Effector CD4-positive, alpha-beta T cell (primary cell): Measurements from ENCODE around the gene PLEKHH1.

Experiments used
- DNase-seq: peaks from one replicate; pipeline ENCODE4 v3.0.0-alpha.2; 2020

The PLEKHH1 gene

DNA sequence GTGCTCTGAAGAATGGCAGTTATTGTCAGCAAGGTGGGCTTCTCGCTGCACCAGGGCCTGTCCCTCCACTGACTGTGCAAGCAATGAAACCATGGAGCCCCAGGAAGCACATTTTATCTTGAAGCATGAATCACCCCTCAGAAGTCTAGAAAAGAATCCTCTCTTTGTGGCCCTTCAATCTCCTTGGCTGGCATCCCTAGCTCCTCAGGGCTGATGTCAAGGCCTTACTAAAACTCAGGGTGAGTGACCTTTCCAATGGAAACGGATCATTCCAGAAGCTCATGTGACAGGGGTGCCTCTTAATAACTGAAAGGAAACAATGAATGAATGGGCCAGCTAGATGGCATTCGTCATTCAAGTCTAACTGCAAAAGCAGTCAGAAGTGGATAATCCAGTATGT, 22.3 kb upstream of the PLEKHH1 start:
- no peak for DNase-seq

DNA sequence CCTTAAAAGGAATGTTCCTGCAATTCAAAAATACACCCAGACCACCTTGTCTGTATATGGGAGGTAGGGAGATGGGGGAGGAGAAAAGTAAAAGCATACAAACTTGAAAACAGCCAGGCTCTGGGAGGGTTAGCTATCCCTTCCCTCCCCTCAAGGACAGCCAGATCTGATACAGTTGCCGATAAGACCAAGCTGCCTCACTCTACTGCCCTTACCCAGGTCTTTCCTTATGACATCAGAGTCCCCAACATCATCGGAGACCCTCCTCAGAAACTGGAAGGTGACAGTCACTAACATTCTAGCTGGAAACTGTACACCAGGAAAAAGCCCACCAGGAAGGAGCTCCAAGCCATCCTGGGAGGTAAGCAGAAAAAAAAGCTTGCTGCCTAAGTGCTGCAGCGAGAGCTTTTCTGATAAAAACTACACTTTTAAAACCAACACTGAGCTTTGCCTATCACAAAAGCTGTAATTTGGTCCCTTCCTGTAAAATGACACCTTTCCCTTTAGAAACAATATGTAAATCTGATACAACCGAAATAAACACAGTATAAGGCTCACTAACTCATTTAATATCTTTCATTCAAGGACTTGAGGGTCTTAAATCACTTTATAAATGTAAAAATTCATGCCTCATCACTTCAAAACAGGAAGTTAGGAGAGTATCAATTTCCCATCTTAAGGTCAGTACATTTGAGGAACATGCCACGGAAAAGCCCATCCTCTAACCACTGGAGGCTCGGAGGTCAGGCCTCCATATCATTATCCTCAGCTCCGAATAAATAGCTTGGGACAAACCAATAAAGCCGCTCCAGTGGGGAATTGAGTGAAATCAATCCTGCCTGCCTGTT, 20.4 kb upstream of the PLEKHH1 start:
- no peak for DNase-seq

DNA sequence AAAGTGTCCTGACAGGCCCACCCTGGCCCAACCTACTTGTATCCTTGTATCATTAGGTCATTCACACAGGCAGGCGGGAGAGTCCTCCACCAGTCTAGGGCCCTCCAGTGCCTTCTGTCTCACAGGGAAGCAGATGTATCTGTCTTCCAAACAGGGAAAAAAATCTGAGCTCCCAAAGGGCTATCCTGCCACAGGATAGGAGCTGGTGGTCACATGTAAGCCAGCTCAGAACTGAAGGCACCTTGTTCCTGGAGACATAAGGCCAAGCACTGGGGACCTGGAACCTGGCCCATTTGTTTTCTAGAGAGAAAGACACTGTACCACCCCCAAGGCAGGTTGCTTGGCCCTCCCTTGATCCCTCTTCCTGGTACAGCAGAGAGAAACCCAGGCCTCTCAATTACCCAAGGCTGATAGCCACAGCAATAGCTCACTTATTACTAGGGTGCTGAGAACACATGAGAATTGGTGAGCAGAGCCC, 19.4 kb upstream of the PLEKHH1 start:
- DNase-seq = no peak

DNA sequence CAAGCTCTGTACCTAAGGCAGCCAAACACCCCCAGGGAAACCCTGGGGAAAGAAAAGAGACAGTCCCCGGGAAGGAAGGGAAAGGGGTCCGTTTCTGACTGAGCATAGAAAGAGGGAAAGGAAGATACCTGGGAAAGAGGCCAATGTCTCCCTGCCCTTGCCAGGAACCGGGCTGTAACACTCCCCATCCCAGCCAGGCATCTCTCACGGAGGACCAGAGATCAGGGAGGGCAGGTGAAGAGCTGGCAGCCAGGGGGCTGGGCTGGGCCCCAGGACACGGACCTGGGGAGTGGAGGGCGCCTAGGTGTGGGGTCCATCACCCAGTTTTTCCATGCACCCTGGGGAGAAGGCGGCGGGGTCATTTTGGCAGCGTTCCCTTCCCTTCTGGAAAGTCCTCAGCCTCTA, 18.9 kb upstream of the PLEKHH1 start:
- no peak for DNase-seq

DNA sequence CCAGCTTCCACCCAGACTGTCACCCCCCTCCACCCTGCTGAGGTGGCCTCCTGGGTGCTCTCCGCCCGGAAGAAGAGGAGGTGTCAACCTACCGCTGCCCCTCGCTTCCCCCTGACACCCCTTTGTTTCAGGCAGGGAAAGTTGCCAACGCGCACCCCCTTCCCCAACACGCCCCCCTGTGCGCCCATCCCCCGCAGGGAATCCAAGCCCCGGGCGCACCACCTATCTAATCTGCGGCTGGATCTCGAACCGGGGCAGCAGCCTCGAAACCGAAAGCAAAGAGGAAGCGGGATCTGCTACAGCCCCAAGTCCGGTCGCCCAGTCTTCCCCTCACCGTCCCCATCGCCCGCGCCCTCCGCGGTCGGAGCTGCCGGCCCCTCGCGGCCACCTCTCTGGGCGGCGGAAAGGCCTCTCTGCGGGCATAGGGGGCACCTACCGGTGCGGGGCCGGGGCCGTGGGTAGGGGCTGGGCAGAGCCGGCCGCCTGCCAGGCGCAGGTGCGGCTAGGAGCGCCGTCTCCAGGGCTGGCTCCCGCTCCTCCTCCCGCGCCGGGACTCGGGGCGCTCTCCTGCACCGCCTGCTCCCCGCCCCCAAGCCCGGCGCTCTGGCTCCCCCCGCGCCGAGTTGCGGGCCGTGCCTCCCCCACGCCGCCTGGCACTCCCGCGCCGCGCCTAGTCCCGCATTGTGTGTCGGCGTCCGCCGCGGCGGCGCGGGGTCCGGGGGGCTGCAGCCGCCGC, 18.3 kb upstream of the PLEKHH1 start:
- peak; percentile 28 for DNase-seq

DNA sequence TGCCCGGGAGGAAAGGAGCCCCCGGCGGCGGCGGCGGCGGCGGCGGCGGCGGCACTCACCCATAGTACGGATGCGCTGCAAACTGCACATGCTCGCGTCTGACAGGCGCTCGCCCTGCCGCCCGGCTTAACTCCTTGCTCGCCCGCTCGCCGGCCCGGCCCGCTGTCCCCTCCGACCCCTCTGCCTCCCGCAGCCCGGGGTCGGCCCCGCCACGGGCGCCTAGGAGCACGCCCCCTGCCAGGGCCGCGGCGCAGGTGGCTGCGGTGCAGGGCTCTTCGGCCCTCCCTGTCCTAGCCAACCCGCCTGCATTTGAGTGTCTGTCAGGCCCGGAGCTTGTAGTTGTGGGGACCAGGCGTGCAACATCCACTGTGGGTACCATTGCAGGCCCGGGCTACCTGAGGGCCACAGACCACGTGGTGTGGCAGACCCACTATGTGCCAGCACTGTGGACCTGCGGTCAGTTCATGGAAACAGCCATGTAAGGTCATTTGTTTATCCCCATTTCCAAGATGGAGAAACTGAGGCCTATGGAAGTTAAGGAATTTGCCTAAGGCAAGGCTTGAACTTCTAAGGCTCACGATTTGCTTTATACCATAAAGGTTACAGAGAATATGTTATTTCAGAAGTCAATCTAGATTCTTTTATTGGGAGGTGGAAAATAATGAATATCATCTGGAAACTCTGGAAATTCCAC, 17.6 kb upstream of the PLEKHH1 start:
- no peak for DNase-seq

DNA sequence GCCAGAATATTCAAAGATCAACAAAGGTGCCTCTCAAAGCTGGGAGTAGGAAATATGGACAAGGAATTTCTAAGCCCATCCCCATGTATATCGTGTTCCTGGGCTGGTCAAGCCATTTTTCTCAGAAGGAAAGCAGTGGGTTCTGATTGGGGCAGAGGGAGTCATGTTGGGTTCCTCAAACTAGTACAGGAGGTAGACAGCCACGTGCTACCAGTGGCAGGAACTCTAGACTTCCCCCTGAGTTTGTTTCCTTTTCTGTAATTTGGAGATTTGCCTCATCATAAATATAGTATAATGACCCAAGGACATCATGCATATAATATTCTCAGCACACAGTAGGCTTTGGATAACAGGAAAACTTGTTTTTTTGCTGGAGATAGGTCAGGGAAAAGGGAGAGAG, 16.4 kb upstream of the PLEKHH1 start:
- no peak for DNase-seq

DNA sequence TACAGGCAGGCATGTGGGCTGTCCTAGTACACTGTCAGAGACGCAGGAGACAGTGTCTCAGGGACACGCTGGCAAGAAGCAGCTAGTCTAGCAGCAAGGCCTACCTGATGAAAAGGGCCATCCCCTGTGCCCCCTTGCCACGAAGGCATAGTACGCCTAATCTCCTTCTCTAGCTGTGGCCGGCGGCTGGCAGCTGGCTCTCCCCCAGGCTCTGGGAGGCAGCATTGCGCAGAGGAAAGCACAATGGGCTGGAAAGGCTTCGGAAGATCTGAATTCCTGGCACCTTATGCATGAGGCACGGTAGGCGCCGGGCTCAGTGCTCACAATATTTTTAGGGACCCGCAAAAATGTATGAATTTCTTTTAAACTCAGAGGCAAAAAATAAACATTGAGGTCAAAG, 16.0 kb upstream of the PLEKHH1 start:
- no peak for DNase-seq

DNA sequence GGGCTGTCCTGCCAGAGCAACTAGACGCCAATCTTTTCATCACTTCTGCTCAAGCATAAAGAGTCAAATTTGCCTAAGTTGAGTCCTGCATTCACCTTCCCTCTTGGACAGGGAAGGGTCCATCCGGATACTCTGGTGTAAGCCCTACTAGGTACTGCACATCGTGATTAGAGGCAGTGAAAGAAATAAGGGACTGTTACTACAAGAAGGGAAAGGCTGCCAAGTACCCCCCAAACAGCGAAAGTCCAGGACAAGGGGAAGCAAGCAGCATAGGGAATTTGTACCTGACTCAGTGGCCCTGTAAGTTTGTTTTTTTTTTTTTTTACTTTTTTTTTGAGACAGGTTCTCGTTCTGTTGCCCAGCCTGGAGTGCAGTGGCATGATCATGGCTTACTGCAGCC, 13.7 kb upstream of the PLEKHH1 start:
- DNase-seq = no peak

DNA sequence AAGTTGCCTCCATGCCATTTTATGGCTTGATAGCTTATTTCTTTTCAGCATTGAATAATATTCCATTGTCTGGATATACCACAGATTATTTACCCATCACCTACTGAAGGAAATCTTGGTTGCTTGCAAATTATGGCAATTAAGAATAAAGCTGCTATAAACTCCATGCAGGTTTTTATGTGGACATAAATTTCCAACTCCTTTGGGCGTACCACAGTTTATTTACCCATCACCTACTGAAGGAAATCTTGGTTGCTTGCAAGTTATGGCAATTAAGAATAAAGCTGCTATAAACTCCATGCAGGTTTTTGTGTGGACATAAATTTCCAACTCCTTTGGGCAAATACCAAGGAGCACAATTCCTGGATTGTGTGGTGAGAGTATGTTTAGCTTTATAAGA, 12.6 kb upstream of the PLEKHH1 start:
- no peak for DNase-seq

DNA sequence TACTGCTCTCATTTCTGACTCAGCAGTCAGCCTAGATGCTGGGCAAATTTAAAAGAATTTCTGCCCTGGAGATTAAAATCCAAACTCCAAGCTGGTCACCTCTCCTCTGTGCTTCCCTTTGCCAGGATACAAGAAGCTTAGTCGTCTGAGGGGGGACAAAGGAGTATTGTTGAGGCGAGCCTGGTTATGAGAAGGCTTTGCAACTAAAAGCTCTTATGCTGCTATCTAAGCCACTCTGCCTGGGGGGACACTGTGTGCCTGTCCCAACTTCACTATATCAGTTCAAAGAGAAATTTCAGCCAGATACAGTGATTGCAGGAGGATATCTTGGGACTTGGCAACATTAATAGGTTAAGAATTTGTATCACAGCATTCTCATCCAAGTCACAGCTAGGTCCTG, 10.8 kb upstream of the PLEKHH1 start:
- DNase-seq = no peak

DNA sequence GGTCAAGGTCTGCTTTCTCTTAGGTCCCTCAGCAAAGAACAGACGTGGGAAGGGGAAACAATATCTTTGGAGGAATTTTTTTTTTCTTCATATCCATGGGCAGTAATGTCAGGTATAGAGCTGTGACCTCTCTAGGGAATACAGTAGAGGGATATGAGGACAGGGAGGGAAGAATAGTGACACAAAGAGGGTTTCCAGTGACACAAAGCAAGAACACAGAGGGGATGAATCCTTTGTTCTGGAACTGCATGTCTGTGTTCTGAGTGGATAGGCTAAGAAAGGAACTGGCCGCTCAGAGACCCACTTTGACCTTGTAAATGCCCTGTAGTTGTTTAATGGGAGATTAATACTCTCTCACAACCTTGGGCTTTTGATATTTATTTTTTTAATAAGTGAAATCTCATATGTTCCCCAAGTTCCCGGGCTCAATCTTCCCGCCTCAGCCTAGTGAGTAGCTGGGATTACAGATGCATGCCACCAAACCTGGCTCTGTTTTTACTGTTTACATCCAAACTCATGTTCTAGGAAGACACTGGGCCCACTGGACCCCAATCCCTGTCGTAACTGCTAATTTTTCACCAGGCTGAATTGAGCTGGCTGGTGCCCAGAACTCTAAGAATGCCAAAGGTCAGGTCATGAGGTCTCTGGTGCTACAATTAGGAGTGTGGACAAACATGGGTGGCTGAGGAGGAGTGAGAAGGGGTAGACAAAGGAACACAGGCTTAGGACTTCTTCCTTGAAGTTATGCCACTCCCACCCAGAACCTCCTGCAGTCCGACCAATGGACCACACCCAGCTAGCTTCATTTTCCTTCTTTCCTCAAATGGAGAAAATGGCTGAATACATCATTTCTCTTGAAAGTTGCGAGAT, 9.1 kb upstream of the PLEKHH1 start:
- DNase-seq = no peak

DNA sequence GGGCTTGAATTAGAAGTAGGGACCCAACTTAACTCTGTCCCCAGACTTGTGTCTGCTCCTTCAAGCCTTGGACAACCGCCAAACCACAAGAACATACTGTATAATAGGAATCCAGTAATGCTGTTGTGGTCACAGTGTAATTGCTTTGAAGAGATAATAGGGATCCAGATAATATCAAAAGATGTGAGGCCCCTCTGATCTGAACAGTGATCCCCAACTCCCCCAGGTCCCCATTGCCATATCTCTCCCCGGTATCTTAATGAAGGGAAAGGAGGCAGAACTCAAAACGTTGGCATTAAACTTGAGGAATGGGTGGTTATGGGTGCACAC, 8.5 kb upstream of the PLEKHH1 start:
- no peak for DNase-seq

DNA sequence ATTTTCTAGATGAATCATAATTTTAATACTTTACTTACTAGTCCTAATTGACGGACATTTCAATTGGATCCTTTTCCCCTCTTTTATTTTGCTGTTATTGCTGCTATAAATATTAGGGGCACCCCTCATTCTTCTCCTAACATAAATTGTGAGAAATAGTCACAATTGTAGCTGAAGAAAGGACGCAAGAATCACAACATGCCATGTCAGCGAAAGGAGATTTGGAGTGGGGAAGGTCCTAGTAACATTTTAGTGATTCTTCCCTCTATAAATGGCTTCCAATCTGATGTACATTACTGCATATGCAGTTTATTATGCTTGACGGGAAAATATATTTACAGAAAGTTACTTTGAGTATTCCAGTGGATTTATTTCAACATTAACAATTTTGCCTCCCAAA, 7.7 kb upstream of the PLEKHH1 start:
- DNase-seq = no peak

DNA sequence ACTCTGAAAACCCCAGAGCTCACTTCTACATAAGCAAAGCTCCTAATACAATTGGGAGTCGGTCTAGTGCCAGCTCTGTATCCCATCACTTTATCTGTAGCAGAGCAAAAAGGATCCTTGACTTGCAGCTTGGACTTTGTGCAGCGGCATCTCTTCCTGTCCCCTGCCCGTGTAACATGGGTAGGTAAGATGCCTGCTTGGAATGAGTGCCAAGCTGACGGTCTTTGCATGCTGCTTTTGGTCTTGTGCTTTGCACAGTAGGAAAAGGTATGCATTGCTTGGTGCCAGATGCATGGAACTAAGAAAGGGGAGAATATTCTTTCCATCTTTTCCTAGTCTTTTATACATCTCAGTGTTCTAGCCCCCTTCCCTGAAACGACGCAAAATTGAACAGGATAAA, 6.9 kb upstream of the PLEKHH1 start:
- no peak for DNase-seq

DNA sequence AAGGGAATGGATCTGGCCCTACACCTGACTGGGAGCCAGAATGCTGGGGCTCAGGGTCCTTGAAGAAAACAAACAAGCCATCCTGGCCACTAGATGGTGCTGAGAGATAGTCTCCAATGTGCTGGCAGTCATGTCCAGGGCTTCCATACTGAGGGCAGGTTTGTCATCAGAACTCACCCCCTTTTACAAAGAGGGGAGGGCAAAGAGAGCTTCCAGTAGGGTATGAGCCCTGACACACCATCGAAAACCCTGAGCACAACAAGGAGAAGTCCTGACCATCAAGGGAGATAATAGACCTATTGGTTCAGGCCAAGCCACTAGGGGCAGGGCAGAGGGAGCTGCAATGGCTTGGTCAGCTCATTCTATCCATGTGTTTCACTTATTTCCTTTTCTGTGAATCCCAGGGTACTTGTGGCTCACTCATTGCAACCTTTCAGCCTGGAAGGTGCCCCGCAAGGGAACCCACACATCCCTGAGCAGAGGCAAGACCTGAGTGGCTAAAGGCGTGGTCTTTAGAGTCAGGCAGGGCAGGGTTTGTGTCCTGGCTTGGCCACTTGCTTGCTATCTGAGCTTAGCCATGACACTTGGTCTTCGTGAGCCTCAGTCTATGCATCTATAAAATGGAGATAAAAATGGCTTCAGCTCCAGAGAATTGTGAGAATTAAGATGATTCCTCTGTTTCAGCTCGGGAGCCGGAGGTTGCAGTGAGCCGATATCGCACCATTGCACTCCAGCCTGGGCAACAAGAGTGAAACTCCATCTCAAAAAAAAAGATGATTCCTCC, 6.2 kb upstream of the PLEKHH1 start:
- DNase-seq = no peak

DNA sequence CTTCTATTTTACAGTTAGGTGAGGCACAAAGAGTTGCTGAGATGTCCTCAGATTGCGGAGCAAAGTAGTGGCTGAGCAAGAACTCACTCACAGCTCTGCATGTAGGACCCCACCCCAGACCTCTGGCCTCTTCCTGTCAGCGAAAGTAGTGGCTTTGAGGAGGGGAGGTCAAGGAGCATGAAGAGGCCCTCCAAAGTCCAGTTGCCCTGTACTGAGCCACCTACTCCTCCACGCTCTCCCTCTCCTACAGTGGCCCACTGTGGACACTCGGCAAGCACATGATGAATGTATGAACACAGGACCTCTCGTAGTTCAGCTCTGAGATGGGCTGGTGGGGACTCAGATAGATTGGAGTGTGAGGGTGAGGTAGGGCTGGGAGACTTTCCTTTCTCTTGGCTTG, 5.3 kb upstream of the PLEKHH1 start:
- DNase-seq = no peak

DNA sequence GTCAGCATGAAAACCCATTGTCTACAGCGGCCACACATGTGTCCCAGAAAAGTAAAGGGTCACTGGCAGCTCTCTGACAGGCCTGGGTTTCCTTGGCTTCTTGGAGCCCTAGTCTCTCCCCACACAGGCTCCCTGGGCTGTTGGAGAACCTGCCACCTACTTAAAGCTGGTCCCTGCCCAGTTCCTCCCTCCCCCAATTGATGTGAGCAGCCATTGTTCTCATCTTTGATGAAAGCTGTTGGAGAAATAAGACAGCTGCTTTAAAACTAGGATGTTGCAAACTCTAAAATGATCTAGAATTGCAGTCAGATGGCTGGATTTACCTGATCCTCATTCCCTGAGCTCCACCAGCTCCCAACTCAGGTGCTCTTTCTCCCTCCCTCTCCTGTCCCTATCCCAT, 4.8 kb upstream of the PLEKHH1 start:
- DNase-seq = no peak

DNA sequence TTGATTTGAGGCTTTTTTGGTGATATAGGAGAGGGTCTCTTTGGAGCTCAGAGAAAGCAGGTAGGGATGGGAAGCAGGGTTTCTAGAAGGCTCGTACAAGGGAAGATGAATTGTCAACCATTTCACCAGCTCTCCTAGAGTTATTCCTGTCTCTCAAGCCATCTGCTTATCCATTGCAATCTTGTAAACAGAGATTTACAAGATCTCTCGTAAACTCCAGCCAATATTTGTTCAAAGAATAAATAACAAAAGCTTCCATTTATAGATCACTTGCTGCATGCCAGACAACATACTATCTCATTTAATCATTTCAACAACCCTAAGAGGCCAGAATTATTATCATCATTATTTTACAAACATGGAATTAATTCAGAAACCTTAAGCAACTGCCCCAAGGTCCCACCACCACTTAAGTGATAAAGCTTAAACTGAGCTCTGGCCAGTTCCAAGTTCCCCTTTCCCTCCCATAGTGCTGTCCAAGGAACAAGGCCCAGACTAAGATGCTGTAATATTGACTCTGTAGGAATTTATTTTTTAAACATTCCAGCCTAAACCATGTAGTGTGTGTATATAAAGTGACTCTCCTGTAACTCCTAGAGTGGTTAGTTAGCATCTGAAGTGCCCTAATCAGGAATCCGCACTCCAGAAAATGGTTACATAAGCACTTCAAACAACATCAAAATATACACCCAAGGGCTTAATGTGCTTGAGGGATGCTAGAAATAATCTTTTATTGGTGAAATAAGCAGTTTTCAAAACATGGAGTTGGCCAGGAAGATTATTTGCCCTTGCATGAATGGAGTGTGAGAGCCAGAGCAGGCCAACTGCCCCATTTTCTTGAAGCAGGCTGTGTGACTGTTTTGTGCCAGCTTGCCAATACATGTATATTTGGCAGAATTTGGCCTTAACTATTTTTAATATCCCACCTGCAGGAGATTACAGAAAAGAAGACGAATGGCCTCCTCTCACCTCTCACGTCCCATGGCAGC, 2.8 kb upstream of the PLEKHH1 start:
- no peak for DNase-seq

DNA sequence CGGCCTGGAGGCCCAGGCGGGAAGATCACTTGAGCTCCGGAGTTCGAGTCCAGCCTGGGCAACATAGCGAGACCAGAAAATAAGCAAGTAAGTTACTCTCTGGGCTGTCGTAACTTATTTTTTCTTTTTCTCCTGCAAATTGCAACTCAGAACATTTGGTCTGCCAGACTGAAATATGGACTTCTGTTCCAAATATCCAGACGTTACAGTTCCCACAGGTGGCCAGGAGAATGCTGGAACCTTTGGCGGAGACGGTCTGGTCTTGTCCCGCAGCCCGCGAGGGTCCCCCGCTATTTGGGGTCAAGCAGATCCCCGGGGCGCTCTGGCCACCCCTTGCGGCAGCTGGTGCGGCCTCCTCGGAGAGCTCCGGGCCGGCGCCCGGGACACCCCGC, 488 bp upstream of the PLEKHH1 start:
- DNase-seq = no peak

DNA sequence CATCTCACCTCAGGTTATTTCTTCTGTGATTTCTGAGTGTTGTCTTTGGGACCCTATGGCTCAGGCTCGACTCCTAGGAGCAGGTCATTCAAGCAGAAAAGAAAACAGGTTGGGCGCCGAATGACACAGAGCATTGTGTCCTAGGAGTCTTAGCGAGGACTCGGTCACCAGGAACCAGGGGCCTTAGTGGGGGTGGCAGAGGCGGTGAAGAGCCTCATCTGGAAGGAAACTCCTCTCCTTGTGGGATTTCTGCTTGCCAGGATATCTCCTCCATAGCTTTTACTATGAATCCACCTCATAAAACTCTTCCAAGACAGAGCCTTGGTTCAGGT, 630 bp downstream of the PLEKHH1 start:
- DNase-seq = no peak
